ENCODE results near the gene DLG4.

DNA sequence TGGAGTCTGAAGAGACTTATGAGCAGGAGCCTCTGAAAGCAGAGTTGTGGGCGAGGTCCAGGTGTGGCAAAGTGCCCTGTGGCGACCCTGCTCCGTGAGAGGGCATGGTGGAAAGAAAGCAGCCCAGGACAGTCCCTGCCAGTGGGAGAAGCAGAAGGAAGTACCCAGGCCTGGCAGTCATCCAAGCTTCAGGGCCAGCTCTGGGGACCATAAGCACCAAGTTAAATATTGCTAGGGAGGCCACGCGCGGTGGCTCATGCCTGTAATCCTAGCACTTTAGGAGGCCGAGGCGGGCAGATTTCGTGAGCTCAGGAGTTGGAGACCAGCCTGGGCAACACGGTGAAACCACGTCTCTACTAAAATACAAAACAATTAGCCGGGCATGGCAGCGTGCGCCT lies 35.5 kb downstream of the DLG4 start:
- TF ChIP-seq CREB1 (IDR thresholded peaks at IDR 0.05; ENCODE audit: low read depth) (no peak), ZBTB7A (IDR thresholded peaks at IDR 0.05; ENCODE audit: low read depth) (no peak), TAF1 (IDR thresholded peaks at IDR 0.05; ENCODE audit: low read depth) (no peak), NFIC (IDR thresholded peaks at IDR 0.05) (no peak), RAD21 (IDR thresholded peaks at IDR 0.05; ENCODE audit: low read depth) (no peak), YY1 (IDR thresholded peaks at IDR 0.05; ENCODE audit: low read depth) (no peak), EP300 (IDR thresholded peaks at IDR 0.05; ENCODE audit: borderline replicate concordance) (no peak), EGR1 (IDR thresholded peaks at IDR 0.05) (no peak), FOXM1 (IDR thresholded peaks at IDR 0.05; ENCODE audit: borderline replicate concordance, low read depth) (no peak)
- TF ChIP-seq, protein P1, sequence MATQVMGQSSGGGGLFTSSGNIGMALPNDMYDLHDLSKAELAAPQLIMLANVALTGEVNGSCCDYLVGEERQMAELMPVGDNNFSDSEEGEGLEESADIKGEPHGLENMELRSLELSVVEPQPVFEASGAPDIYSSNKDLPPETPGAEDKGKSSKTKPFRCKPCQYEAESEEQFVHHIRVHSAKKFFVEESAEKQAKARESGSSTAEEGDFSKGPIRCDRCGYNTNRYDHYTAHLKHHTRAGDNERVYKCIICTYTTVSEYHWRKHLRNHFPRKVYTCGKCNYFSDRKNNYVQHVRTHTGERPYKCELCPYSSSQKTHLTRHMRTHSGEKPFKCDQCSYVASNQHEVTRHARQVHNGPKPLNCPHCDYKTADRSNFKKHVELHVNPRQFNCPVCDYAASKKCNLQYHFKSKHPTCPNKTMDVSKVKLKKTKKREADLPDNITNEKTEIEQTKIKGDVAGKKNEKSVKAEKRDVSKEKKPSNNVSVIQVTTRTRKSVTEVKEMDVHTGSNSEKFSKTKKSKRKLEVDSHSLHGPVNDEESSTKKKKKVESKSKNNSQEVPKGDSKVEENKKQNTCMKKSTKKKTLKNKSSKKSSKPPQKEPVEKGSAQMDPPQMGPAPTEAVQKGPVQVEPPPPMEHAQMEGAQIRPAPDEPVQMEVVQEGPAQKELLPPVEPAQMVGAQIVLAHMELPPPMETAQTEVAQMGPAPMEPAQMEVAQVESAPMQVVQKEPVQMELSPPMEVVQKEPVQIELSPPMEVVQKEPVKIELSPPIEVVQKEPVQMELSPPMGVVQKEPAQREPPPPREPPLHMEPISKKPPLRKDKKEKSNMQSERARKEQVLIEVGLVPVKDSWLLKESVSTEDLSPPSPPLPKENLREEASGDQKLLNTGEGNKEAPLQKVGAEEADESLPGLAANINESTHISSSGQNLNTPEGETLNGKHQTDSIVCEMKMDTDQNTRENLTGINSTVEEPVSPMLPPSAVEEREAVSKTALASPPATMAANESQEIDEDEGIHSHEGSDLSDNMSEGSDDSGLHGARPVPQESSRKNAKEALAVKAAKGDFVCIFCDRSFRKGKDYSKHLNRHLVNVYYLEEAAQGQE (IDR thresholded peaks at IDR 0.05; ENCODE audit: low read depth): no peak
- TF ChIP-seq, protein P2, sequence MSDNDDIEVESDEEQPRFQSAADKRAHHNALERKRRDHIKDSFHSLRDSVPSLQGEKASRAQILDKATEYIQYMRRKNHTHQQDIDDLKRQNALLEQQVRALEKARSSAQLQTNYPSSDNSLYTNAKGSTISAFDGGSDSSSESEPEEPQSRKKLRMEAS (IDR thresholded peaks at IDR 0.05): no peak
- TF ChIP-seq, protein P3, sequence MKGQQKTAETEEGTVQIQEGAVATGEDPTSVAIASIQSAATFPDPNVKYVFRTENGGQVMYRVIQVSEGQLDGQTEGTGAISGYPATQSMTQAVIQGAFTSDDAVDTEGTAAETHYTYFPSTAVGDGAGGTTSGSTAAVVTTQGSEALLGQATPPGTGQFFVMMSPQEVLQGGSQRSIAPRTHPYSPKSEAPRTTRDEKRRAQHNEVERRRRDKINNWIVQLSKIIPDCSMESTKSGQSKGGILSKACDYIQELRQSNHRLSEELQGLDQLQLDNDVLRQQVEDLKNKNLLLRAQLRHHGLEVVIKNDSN (IDR thresholded peaks at IDR 0.05): no peak

Measured in Ishikawa (cell line).